ENCODE data around the gene SLC25A38. TPM values are rescaled to one million over a fixed set of nuclear protein-coding genes. Genes with fewer than 3 reads are reported as not detected.

Gene SLC25A38
- total RNA-seq, 1 experiment from 2014 or later: 26.7 TPM

- H2AFZ ChIP-seq (ENCODE audit: low read depth, low read length, poor library complexity, severe bottlenecking): no peak overlapping the region
- H3K4me1 ChIP-seq (ENCODE audit: control insufficient read depth in 1 of 2, insufficient read depth in 2 of 2, low read length in 2 of 2): peaks cover 0 to 5% of the 10 kb centered on the region in 2 experiments; a peak in 1 of 4 replicates
- no peak overlapping the region for H3K4me2 ChIP-seq (ENCODE audit: low read length)
- no peak overlapping the region for H3K4me3 ChIP-seq (replicated peaks in 1 of 2; ENCODE audit: low read depth in 1 of 2, low read length in 2 of 2)
- H3K27me3 ChIP-seq (ENCODE audit: insufficient read depth, low read length): no peaks in the 10 kb centered on the region
- no peak overlapping the region for H3K27ac ChIP-seq (ENCODE audit: low read depth, low read length)
- DNase-seq (ENCODE audit: low read depth, low spot score) (no peak), ATAC-seq (no peak)
- intact Hi-C loops (cut with micrococcal nuclease): no loop called here
- no peaks in the 10 kb centered on the region for H3K9me3 ChIP-seq (ENCODE audit: control insufficient read depth in 1 of 2, insufficient read depth in 1 of 2, low read depth in 1 of 2, low read length in 2 of 2)
- H3K79me2 ChIP-seq (ENCODE audit: insufficient read depth, low read length): no peaks in the 10 kb centered on the region
- no peaks in the 10 kb centered on the region for H4K20me1 ChIP-seq (ENCODE audit: insufficient read depth)
- H3K9me2 ChIP-seq (ENCODE audit: insufficient read depth): no peaks in the 10 kb centered on the region
- no peaks in the 10 kb centered on the region for H3K36me3 ChIP-seq (ENCODE audit: control insufficient read depth in 1 of 2, insufficient read depth in 2 of 2, low read length in 2 of 2)
- RAD21 ChIA-PET (ENCODE audit: low non-redundant PET in 1 of 2, low total read pairs in 2 of 2, uncharacterized antibody in 2 of 2, unreplicated experiment in 2 of 2): no interaction called here
- BruUV-seq (replicated peaks): no TSS peak
- no peak overlapping the region for H3K9ac ChIP-seq (ENCODE audit: low read length)
- POLR2A ChIA-PET: no interaction called here
- TF ChIP-seq ATF3 (IDR thresholded peaks at IDR 0.05) (no peak), EZH2 (IDR thresholded peaks at IDR 0.05) (no peak), ZBTB33 (IDR thresholded peaks at IDR 0.05; ENCODE audit: extremely low read depth, insufficient replicate concordance, low read length) (no peak), ZFX (IDR thresholded peaks at IDR 0.05) (no peak)
- CTCF ChIA-PET: no interaction called here
These were observed 44.3 kb downstream of the SLC25A38 start for GRCh38 chr3:39427506-39427905.

GRCh38 chr3:39428745-39429201, 45.6 kb downstream of the SLC25A38 start:
- Histone ChIP-seq H3K36me3 (ENCODE audit: control insufficient read depth in 1 of 2, insufficient read depth in 2 of 2, low read length in 2 of 2) (no peaks in the 10 kb centered on the region), H4K20me1 (ENCODE audit: insufficient read depth) (no peaks in the 10 kb centered on the region), H3K9ac (ENCODE audit: low read length) (no peak overlapping the region), H3K4me1 (ENCODE audit: control insufficient read depth in 1 of 2, insufficient read depth in 2 of 2, low read length in 2 of 2) (peaks cover 0 to 9% of the 10 kb centered on the region in 2 experiments; a peak in 1 of 4 replicates), H3K4me3 (replicated peaks in 1 of 2; ENCODE audit: low read depth in 1 of 2, low read length in 2 of 2) (no peak overlapping the region), H3K9me2 (ENCODE audit: insufficient read depth) (no peaks in the 10 kb centered on the region), H3K9me3 (ENCODE audit: control insufficient read depth in 1 of 2, insufficient read depth in 1 of 2, low read depth in 1 of 2, low read length in 2 of 2) (no peaks in the 10 kb centered on the region), H3K27ac (ENCODE audit: low read depth, low read length) (no peak overlapping the region), H3K79me2 (ENCODE audit: insufficient read depth, low read length) (no peaks in the 10 kb centered on the region), H3K4me2 (ENCODE audit: low read length) (no peak overlapping the region), H2AFZ (ENCODE audit: low read depth, low read length, poor library complexity, severe bottlenecking) (no peak overlapping the region), H3K27me3 (ENCODE audit: insufficient read depth, low read length) (no peaks in the 10 kb centered on the region)
- ATAC-seq (no peak), DNase-seq (ENCODE audit: low read depth, low spot score) (no peak)
- BruUV-seq (replicated peaks): no TSS peak
- ChIA-PET RAD21 (ENCODE audit: low non-redundant PET in 1 of 2, low total read pairs in 2 of 2, uncharacterized antibody in 2 of 2, unreplicated experiment in 2 of 2) (no interaction called here), CTCF (no interaction called here), POLR2A (no interaction called here)
- intact Hi-C loops (cut with micrococcal nuclease): no loop called here
- no peak for TF ChIP-seq EZH2phosphoT487 (IDR thresholded peaks at IDR 0.05; ENCODE audit: borderline replicate concordance)
- no peak for TF ChIP-seq SIN3A (IDR thresholded peaks at IDR 0.05; ENCODE audit: low read depth)
- no peak for TF ChIP-seq SP1 (IDR thresholded peaks at IDR 0.05; ENCODE audit: low read depth)
- TF ChIP-seq POLR2AphosphoS5 (IDR thresholded peaks at IDR 0.05; ENCODE audit: low read depth, low read length): no peak
- TF ChIP-seq EGR1 (IDR thresholded peaks at IDR 0.05; ENCODE audit: low read depth): no peak
- no peak for TF ChIP-seq YY1 (IDR thresholded peaks at IDR 0.05; ENCODE audit: extremely low read depth, insufficient replicate concordance, low read depth, low read length)
- TF ChIP-seq CTCF (IDR thresholded peaks at IDR 0.05 in 2 of 3, conservative IDR thresholded peaks at IDR 0.05 in 1 of 3; ENCODE audit: borderline replicate concordance in 1 of 3, insufficient read depth in 1 of 3, low read depth in 2 of 3, low read length in 2 of 3): no peak
- TF ChIP-seq POLR2A (IDR thresholded peaks at IDR 0.05; ENCODE audit: borderline replicate concordance, extremely low read depth, insufficient read depth, insufficient read length): no peak
- no peak for TF ChIP-seq JUND (IDR thresholded peaks at IDR 0.05)
- no peak for TF ChIP-seq ATF3 (IDR thresholded peaks at IDR 0.05)
- no peak for TF ChIP-seq ELF1 (IDR thresholded peaks at IDR 0.05; ENCODE audit: borderline replicate concordance, low read depth)
- no peak for TF ChIP-seq EZH2 (IDR thresholded peaks at IDR 0.05)

Data from HCT116 (cell line).